ENCODE results near the gene KIF1C.

DNA sequence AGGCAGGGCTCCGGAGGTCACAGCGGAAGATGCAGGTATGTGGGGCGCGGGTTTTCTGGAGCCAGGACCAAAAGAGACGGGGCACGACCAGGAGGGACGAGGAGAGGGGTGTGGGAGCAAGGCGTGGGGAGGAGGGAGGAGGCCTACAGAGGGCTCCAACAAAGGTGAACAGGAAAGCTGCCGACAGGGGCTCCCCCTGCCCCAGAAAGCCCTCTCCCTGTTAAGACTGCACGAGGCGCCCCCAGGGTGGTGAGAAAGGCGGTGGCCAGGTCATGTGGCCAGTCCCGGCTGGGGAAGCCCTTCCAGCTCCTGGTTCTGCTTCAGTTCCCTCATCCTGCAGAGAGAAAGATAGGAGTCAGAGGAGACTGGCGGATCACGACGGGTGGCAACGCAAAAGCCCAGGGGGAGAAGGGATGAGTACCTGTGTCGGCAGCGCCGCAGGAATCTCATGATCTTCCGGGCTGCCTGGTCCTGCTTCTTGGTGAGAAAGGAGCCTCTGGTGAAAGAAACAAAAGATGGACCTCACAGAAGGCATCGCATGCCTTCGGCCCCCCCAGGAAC, 29.2 kb upstream of the KIF1C start:
- TF ChIP-seq, protein P1, sequence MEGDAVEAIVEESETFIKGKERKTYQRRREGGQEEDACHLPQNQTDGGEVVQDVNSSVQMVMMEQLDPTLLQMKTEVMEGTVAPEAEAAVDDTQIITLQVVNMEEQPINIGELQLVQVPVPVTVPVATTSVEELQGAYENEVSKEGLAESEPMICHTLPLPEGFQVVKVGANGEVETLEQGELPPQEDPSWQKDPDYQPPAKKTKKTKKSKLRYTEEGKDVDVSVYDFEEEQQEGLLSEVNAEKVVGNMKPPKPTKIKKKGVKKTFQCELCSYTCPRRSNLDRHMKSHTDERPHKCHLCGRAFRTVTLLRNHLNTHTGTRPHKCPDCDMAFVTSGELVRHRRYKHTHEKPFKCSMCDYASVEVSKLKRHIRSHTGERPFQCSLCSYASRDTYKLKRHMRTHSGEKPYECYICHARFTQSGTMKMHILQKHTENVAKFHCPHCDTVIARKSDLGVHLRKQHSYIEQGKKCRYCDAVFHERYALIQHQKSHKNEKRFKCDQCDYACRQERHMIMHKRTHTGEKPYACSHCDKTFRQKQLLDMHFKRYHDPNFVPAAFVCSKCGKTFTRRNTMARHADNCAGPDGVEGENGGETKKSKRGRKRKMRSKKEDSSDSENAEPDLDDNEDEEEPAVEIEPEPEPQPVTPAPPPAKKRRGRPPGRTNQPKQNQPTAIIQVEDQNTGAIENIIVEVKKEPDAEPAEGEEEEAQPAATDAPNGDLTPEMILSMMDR (conservative IDR thresholded peaks at IDR 0.05): no peak
- no peak for TF ChIP-seq ZFX (IDR thresholded peaks at IDR 0.05)

Data from C4-2B (cell line).